HG03460 (cell line): ENCODE results near the gene ZNF652.
"Not testable (repeated sequence)": the region's sequence is repeated elsewhere in the genome, so short reads cannot be mapped to it uniquely, and the experiment has no call there.

Source experiments
- ATAC-seq: cut with Tn5 transposase; IDR thresholded peaks from one replicate; pipeline ENCODE4 v1.9.1; 2021; ENCODE audit not compliant: unreplicated experiment

Gene ZNF652

DNA sequence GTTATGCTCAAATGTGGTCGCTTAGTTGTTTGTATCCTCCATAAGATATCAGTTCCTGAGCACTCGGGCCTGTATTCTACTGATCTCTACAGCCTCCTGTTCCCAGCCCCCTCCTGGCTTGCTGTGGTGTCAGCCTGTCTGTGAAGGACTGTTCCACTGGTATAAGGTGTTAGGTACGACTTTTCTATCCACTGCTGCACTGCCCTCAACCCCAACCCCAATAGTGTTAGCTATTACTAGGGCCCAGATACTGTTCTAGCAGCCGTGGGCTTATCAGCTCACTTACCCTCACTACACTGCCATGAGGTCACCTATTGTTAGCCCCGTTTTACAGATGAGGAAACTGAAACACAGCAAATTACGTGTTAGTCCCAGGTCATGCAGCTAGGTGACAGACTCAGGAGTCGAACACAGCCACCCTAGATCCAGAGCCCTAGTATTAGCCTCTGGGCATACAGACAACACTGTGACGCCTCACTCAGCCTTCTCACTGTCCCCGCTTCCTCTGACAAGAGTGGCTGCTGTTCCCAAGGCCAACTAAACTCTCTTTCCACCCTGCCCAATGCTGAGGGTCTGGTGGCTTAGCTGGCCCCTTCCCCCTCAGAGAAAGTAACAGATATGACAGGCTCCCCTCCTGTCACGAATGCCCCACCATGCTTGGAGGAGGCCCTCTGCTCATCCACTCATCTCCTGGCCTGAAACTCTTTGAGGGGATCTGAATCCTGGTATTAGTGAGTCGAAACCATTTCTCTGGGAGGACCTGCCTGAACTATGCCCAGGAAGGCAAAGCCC, 25.6 kb upstream of the ZNF652 start:
- no peak for ATAC-seq

DNA sequence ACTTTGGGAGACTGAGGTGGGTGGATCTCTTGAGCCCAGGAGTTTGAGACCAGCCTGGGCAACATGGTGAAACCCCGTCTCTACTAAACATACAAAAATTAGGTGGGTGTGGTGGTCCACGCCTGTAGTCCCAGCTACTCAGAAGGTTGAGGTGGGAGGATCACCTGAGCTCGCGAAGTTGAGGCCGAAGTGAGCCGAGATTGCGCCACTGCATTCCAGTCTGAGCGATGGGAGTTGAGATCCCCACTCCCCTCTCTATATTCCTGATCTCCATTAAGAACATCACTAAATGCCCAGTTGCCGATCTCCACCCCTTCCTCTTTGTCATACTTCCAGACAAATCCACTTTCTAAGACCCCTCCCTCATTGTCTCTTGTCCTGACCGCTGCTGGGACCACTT, 24.3 kb upstream of the ZNF652 start:
- no peak for ATAC-seq

DNA sequence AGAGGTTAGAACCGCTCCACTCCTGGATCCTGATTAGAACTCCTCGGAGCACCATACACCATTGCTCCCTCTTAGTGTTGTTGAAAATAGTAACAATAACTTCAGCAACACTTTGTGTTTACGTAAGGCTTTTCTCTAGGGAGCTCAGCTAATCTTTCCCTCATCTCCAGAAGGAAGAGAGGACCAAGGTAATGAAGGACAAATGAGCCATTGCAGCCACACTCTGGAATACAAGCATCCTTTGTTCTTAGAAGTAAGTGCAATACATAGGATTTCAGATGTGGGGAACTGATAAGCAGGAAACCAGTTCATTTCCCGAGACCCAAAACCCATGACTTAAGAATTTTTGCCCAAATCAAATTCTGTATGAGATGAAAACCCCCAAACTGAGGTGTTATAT, 22.9 kb upstream of the ZNF652 start:
- no peak for ATAC-seq

DNA sequence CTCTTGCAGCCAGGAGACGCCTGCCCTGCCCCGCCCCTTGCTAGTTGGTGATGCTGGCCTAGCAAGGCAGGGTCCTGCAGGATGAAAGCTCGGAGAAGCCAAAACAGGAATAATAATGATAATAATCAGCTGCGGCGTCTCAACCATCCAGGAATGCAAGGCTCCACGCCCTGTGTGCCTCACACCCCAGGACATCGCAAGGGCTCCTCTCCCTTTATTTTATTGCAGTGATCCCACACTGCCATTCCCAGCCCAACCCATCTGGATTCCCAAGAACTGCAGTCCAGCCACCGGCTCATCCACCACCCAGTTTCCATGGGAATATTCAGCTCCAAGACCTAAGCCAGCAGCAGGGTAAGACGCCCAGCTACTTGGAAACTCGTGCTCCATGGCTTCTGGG, 21.0 kb upstream of the ZNF652 start:
- no peak for ATAC-seq

DNA sequence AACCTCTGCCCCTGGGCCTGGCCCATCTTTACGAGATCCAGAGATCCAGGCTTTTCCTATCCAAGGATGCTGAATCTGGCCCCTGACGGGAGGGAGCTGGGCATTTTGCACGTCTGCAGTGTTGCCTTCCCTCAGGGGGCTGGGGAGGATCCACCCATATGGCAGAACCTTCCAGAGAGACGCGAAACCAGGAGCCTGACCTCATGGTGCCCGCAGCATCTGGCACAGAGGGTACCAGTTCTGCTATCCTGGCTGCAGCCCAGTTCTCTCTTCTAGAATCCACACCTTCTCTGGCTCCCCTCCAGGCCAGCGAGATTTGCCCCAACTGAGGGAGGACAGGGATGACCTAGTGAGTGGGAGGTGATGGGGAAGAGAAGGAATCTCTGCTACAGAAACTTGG, 20.5 kb upstream of the ZNF652 start:
- no peak for ATAC-seq

DNA sequence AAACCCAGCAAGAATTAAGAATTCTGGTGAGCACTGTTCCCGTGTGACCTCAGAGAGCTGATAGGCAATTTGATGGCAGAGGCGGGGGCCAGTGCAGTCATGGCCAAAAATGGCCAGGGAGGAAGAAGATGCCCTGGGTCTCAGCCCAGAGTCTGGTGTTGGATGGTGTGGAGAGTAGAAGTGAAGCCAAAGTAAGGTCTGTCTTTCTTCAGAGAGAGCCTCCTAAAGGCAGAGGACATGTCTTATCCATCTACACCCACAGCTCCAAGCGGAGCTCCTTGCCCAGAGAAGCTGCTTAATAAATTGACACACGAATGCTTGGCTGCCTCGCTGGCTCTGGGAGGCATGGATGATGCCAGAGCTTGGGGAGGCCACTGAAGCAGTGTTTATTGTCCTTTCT, 19.7 kb upstream of the ZNF652 start:
- no peak for ATAC-seq

DNA sequence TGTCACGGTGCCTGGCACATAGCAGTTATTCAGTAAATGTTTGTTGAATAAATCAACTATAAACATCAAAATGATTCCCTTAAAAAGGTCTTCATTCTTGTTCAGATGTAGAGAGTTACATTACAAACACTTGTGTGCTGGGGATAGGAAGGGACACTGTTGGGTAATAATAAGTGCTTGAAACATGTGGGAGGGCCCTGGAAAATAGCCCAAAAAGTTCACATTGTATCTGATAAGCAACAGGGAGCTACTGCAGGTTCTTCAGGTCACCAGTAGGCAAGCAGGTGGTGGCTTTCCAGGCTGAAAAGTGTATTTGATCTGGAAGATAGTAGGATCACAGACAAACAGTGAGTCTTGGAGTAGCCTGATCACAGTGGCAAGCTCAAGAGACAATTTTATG, 19.0 kb upstream of the ZNF652 start:
- no peak for ATAC-seq

DNA sequence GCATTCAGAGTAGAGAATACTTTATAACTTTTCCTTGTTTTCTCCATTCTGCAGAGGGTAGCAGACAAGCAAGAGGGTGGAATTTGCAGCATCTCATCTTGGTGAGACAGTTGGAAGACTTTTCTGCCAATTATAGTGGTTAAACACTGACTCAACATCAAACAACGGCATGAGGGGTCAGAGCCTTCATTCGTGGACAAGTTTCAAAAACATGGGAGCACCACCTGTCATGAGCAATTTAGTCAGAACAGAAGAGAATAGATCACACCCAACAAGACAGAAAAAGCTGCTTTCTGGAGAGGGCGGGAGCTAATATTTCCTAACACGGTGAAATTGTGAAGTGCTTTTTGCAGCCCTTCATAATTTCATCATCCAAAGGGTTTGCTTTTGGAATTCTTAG, 17.9 kb upstream of the ZNF652 start:
- no peak for ATAC-seq

DNA sequence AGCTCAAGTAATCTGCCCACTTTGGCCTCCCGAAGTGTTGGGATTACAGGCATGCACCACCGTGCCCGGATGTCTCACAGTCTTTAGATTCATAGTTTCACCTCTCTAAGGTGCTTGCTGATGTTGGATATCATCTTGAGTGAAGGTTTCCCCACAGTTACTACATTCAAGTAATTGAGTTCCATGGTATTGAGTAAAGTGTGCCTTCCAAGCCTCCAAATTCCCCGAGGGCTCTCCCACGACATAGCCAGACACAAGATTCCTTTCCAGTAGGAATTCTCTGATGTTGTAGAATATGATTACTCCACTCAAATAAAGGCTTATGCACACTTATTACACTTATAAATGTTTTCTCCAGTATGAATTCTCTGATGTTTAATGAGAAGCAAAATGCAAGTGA, 16.3 kb upstream of the ZNF652 start:
- ATAC-seq: no peak

DNA sequence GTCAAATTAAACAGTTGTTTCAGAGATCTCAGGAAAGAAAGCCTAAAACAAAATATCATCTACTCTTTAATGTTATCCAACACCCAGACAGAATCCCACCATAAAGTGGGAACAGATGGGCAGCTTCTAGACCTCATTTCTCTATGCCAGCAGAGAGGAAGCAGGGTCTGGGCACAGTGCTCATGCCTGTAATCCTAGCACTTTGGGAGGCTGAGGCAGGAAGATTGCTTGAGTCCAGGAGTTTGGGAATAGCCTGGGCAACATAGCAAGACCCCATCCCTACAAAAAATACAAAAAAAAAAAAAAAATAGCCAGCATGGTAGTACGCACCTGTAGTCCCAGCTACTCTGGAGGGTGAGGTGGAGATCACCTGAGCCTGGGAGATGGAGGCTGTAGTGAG, 13.5 kb upstream of the ZNF652 start:
- no peak for ATAC-seq

DNA sequence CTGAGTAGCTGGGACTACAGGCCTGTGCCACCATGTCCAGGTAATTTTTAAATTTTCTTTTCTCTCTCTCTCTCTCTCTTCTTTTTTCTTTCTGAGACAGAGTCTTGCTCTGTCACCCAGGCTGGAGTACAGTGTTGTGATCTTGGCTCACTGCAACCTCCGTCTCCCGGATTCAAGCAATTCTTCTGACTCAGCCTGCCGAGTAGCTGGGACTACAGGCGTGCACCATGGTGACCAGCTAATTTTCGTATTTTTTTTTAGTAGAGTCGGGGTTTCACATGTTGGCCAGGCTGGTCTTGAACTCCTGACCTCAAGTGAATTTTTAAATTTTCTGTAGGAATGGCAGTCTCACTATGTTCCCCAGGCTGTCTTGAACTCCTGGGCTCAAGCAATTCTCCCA, 11.1 kb upstream of the ZNF652 start:
- ATAC-seq: no peak

DNA sequence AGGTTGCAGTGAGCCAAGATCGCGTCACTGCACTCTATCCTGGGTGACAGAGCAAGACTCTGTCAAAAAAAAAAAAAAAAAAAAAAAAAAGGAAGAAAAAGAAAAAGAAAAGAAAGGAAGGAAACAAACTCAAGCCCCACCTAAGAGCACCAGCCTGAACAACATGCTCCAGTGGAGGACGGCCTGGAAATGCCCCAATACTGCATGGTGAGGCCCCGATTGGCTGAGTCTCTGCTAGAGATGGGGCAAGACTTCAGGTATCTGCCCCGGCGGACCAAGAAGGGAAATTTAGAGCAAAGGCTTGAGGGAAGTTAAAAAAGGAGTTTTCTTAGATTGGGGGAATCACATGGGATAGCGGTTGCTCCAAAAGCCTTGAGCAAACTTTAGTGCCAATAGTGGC, 10.4 kb upstream of the ZNF652 start:
- ATAC-seq: no peak

DNA sequence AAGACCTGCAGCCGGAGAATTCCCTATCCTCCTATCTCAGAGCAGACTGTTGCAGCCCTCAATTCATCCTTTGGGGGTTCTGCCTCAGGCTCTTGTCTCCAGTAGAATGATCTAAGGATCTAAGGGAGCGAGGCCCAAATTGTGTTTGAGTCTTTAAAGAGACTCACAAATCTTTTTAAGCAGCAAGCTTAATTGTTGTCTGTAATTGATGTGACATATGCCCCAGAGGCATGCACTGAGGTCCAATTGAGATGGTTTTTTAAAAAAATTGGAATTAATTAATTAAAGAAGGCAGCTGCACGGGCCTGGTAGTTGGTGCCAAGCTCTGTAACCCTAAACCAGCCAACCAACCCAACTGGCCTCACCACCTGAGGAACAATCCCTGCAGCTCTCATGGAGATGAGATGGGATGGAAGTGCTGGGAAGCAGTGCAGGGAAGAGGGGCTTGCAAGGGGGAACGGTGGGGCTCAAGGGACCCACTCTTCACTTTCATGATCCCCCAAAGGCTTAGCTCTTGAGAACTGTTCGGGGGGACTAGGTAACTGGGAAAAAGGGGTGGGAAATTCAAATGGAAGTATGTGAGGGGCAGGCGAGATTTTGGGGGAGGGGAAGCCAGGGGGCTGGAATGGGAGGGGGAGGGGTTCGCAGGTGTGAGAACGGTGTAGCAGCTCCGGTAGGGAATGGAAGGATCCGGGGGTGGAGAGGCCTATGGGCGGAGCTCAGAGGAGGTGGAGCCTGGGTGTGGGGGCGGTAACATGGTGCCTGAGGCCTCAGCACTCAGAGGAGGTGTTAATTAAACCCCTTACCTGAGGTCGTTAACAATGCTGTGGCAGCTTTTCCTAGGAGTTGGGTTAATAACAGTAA, 9.2 kb upstream of the ZNF652 start:
- ATAC-seq: no peak

DNA sequence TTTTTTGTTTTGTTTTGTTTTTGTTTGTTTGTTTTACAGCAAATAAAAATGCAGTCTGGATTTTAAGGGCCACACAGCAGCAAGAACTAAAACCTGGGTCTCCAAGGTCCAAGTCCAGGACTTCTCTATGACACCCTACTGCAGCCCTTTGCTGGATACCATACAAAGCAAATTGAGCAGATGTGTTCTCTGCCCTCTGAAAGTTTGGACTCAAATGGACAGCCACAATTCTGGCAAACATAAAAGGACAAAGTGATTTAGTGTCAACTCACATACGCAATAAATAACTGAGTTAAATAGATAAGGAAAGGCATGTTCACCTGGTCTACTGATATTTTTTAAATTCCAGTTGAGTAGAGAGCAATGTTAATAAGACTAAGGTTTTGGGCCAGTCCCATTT, 7.7 kb upstream of the ZNF652 start:
- no peak for ATAC-seq

DNA sequence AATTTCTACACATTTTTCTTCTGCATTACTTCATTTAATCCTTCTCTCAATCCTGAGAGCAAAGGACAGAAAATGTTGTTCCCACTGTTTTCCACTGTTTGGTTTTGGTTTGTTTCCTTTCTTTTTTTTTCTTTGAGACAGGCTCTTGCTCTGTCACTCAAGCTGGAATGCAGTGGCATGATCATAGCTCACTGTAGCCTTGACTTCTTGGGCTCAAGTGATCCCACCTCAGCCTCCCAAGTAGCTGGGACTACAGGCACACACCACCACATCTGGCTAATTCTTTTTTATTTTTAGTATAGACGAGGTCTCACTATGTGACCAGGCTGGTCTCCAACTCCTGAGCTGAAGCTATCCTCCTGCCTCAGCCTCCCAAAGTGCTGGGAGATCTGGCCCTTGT, 7.0 kb upstream of the ZNF652 start:
- ATAC-seq: no peak

DNA sequence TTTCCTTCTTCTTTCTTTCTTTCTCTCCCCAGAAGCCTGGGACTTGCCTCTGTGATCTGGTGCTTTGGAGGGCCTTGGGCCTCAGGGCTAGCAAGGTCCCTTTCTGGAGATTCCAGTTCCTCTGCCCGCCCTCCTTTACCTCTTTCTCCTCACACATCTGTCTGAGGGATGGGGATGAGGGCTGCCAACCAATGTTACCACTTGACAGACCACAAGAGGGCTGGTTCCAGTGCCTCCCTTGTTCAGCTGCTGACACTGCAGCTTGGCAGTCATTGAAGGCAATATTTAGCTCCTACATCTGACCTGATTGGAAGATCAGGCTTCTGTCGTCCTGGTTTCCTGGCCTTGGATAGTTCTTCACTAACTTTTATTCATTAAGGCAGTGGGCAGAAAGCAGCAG, 3.6 kb upstream of the ZNF652 start:
- ATAC-seq: no peak

DNA sequence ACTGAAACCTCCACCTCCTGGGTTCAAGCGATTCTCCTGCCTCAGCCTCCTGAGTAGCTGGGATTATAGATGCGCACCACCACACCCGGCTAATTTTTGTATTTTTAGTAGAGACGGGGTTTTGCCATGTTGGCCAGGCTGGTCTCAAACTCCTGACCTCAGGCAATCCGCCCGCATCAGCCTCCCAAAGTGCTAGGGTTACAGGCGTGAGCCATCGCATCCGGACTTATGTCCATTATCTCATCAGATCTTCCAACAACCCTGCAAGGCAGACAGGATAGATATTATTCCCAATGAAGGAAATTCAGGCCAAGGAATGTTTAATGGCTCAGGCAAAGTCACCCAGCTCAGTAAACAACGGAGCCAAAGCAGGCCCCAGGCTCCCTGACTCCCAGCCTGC, 3.1 kb upstream of the ZNF652 start:
- not testable (repeated sequence) for ATAC-seq

DNA sequence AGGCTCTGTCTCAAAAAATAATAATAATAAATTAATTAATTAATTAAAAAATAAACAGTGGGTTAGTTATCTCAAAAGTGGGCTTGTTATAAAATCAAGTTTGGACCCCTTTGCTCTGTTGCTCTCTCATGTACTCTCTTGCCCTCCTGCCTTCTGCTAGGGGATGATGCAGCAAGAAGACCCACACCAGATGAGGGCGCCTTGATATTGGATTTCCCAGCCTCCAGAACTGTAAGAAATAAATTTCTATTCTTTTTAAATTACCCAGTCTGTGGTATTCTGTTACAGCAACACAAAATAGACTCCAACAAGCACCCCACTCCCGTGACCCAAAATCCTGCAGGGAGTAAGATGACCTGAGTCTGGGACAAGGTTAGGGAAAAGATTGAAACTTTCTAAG, 2.1 kb upstream of the ZNF652 start:
- no peak for ATAC-seq

DNA sequence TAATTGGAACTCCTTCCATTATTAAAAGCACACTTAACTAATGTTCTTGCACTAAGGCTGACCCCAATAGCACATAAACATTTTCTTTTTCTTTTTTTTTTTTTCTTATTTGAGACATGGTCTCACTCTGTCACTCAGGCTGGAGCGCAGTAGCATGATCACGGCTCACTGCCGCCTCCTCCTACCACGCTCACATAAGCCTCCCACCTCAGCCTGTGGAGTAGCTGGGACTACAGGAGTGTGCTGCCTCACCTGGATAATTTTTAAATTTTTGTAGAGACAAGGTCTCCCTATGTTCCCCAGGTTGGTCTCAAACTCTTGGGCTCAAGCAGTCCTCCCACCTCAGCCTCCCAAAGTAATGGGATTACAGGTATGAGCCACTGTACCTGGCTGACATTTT, 1.2 kb upstream of the ZNF652 start:
- no peak for ATAC-seq

DNA sequence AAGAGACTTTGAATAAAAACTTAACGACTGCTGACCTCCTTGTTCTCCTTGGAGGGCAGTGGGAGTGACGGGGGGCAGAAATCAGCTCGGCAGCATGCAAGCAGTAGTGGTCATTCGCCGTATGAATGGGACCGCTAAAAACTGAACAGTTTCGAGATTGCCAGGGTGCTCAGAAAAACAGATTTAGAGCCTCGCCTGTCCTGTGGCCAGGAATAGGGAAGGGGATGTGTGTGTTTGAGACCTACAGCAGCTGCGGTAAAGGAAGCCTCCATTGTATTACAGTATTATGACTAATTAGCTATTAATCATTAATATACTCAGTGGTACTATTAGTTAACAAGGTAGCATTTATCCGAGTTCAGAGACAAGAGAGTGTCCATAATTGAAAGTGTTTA, 670 bp upstream of the ZNF652 start:
- ATAC-seq: no peak

DNA sequence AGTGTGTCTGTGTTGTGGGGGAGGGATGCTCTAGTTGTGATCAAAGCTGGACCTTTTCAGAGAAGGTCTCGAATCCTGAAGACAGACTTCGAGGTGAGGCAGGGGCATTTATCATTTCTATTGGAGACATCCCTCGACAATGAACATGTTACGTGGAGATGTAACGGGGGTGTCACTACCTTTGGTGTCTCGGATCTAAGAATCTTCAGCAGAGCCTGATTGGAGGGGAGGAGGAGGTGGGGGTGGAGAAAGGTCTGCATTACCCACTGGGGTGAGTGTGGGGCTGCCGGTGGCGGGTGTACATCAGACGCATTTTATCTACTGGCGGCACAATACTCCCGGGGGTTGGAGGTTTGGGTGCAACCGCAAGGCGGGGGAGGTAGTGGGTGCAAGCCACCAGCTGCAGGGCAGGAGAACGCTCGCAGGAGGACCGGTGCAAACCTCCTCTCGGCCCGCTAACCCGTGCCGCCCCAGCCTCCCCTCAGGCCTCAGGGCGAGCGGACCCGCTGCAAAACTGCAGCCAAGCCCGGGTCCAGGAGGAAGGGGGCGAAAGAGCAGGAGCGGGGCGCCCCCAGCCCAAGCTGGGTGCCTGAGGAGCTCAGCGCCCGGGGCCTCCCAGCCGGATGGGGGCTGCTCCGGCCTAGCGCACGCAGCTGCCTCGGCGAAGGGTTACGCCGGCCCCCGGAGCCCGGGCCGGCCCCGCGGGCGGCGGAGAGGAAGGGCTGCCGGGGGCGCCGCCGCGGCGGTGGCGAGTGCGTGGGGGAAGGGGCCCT, 735 bp downstream of the ZNF652 start:
- ATAC-seq: peak; percentile 33

DNA sequence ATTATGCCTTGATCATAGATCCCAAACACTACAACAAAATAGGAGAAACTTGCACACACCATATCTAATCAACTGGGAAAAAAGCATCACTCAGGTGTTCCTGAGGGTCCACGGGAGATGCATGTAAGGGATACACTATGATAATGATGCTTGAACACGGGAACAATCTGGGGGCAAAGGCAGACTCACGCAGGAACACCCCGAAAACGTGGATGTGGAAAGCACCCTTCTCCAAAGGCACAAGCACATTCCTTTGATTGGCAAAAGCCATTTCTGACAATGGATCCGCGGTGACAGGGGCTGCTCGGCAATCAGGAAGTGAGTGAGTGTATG, 1.3 kb downstream of the ZNF652 start:
- peak; percentile 10 for ATAC-seq
